Measurements from ENCODE around the gene BHLHA15.

Gene BHLHA15

GRCh38 chr7:98189559-98189958 is 21.7 kb upstream of the BHLHA15 start:
- TF ChIP-seq ZFX (IDR thresholded peaks at IDR 0.05; ENCODE audit: borderline replicate concordance) = no peak
- TF ChIP-seq, protein P1, sequence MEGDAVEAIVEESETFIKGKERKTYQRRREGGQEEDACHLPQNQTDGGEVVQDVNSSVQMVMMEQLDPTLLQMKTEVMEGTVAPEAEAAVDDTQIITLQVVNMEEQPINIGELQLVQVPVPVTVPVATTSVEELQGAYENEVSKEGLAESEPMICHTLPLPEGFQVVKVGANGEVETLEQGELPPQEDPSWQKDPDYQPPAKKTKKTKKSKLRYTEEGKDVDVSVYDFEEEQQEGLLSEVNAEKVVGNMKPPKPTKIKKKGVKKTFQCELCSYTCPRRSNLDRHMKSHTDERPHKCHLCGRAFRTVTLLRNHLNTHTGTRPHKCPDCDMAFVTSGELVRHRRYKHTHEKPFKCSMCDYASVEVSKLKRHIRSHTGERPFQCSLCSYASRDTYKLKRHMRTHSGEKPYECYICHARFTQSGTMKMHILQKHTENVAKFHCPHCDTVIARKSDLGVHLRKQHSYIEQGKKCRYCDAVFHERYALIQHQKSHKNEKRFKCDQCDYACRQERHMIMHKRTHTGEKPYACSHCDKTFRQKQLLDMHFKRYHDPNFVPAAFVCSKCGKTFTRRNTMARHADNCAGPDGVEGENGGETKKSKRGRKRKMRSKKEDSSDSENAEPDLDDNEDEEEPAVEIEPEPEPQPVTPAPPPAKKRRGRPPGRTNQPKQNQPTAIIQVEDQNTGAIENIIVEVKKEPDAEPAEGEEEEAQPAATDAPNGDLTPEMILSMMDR (IDR thresholded peaks at IDR 0.05) = no peak
- H3K27ac ChIP-seq = no peak overlapping the region

- H3K27ac ChIP-seq = no peak overlapping the region
- TF ChIP-seq ZFX (IDR thresholded peaks at IDR 0.05; ENCODE audit: borderline replicate concordance) = no peak
- TF ChIP-seq, protein P1 (IDR thresholded peaks at IDR 0.05) = no peak
These were observed 19.4 kb upstream of the BHLHA15 start for GRCh38 chr7:98191668-98192431.

GRCh38 chr7:98192781-98193457 is 18.3 kb upstream of the BHLHA15 start:
- TF ChIP-seq, protein P1 (IDR thresholded peaks at IDR 0.05) = no peak
- TF ChIP-seq ZFX (IDR thresholded peaks at IDR 0.05; ENCODE audit: borderline replicate concordance) = no peak
- H3K27ac ChIP-seq = no peak overlapping the region

DNA sequence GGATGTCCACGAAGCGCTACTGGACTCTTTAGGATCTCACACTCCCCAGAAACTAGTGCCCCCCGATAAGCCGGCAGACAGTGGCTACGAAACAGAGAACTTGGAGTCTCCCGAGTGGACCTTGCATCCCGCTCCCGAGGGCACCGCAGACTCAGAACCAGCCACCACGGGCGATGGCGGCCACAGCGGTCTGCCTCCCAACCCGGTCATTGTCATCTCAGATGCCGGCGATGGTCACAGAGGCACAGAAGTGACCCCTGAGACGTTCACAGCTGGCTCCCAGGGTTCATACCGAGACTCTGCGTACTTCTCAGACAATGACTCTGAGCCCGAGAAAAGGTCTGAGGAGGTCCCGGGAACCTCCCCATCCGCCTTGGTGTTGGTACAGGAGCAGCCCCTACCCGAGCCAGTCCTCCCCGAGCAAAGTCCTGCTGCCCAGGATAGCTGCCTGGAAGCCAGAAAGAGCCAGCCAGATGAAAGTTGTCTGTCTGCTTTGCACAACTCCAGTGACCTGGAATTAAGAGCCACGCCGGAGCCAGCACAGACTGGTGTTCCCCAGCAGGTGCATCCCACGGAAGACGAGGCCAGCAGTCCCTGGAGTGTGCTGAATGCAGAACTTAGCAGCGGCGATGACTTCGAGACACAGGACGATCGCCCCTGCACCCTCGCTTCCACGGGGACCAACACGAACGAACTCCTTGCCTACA is 17.6 kb upstream of the BHLHA15 start:
- no peak overlapping the region for H3K27ac ChIP-seq
- no peak for TF ChIP-seq ZFX (IDR thresholded peaks at IDR 0.05; ENCODE audit: borderline replicate concordance)
- TF ChIP-seq, protein P1 (IDR thresholded peaks at IDR 0.05) = no peak

DNA sequence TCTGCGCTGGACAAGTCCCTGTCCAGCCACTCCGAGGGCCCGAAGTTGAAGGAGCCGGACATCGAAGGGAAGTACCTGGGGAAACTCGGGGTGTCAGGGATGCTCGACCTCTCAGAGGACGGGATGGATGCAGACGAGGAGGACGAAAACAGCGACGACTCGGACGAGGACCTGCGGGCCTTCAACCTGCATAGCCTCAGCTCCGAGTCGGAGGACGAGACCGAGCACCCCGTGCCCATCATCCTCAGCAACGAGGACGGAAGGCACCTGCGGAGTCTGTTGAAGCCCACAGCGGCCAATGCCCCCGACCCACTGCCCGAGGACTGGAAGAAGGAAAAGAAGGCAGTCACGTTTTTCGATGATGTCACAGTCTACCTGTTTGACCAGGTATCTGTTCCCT is 17.1 kb upstream of the BHLHA15 start:
- TF ChIP-seq, protein P1 (IDR thresholded peaks at IDR 0.05) = no peak
- TF ChIP-seq ZFX (IDR thresholded peaks at IDR 0.05; ENCODE audit: borderline replicate concordance) = no peak
- H3K27ac ChIP-seq = no peak overlapping the region

- no peak overlapping the region for H3K27ac ChIP-seq
- TF ChIP-seq, protein P1 (IDR thresholded peaks at IDR 0.05) = no peak
- TF ChIP-seq ZFX (IDR thresholded peaks at IDR 0.05; ENCODE audit: borderline replicate concordance) = no peak
These were observed 16.4 kb upstream of the BHLHA15 start for GRCh38 chr7:98194672-98195457.

All from 22Rv1 (cell line).